Smooth muscle cell (in vitro differentiated cells): Measurements from ENCODE around the gene ZNF565. TPM values are rescaled to one million over a fixed set of nuclear protein-coding genes. Genes with fewer than 3 reads are reported as not detected.

Source experiments
- DNase-seq: peaks from one replicate; lab custom pipeline; 2025; ENCODE audit not compliant: unreplicated experiment; lab: John Stamatoyannopoulos, UW
- H2AFZ ChIP-seq: fragments of 200-600 bp; sonication (generic); 2 replicates; pipeline ENCODE4 v1.6.0; 2016; ENCODE audit warnings: antibody characterized with exemption, low read depth, mild to moderate bottlenecking
- H3F3A ChIP-seq: fragments of 200-600 bp; sonication (generic); 2 replicates; pipeline ENCODE4 v1.6.0; 2017; ENCODE audit warnings: antibody characterized with exemption, low read depth
- H3K27ac ChIP-seq: fragments of 200-600 bp; sonication (generic); 2 replicates; pipeline ENCODE4 v1.5.1; 2016; ENCODE audit warnings: low read depth, mild to moderate bottlenecking
- H3K27me3 ChIP-seq: fragments of 200-600 bp; sonication (generic); 2 replicates; pipeline ENCODE4 v1.6.1; 2016; ENCODE audit warnings: low read depth, mild to moderate bottlenecking
- H3K36me3 ChIP-seq: fragments of 200-600 bp; sonication (generic); 2 replicates; pipeline ENCODE4 v1.5.1; 2016; ENCODE audit warnings: low read depth
- H3K4me1 ChIP-seq: fragments of 200-600 bp; sonication (generic); 2 replicates; pipeline ENCODE4 v1.5.1; 2016; ENCODE audit warnings: low read depth
- H3K4me2 ChIP-seq: fragments of 200-600 bp; sonication (generic); 2 replicates; pipeline ENCODE4 v1.6.0; 2016; ENCODE audit warnings: mild to moderate bottlenecking
- H3K4me3 ChIP-seq: fragments of 200-600 bp; sonication (generic); 2 replicates; pipeline ENCODE4 v1.5.1; 2016; ENCODE audit warnings: mild to moderate bottlenecking
- H3K79me2 ChIP-seq: fragments of 200-600 bp; sonication (generic); 2 replicates; pipeline ENCODE4 v1.6.0; 2016; ENCODE audit warnings: low read depth, mild to moderate bottlenecking
- H3K9ac ChIP-seq: fragments of 200-600 bp; sonication (generic); 2 replicates; pipeline ENCODE4 v1.6.0; 2016; ENCODE audit warnings: low read depth
- H3K9me3 ChIP-seq: fragments of 200-600 bp; sonication (generic); replicated peaks from 2 replicates; pipeline ENCODE4 v1.5.1; 2016; ENCODE audit warnings: low read depth
- H4K20me1 ChIP-seq: fragments of 200-600 bp; sonication (generic); 2 replicates; pipeline ENCODE4 v1.6.0; 2016; ENCODE audit warnings: low read depth
- CTCF ChIP-seq: fragments of 200-600 bp; sonication (generic); IDR thresholded peaks from 2 replicates; pipeline ENCODE4 v1.5.1; 2017; ENCODE audit warnings: borderline replicate concordance, mild to moderate bottlenecking, antibody characterized with exemption; ENCODE audit not compliant: insufficient read depth, poor library complexity, severe bottlenecking
- WGBS: methylation state at CpG from one replicate; pipeline ENCODE4 v1.1.7; 2016; ENCODE audit warnings: low lambda C conversion rate; 5-methylcytosine and 5-hydroxymethylcytosine counted together
- polyA plus RNA-seq: library from polyadenylated mRNA; unstranded; fragments of >200 nt; fragmentation: Nextera tagmentation; extraction: Ambion mirVana; gene quantifications from 2 replicates; pipeline ENCODE4 v1.2.1, GENCODE V29; 2016
- total RNA-seq: library from RNA; depleted of rRNA; stranded (reverse); fragments of >200 nt; gene quantifications from 2 replicates; pipeline ENCODE4 v1.2.3, GENCODE V29; 2014

The ZNF565 gene
- total and polyA plus RNA-seq, 2 experiments from 2014 or later, result 4.5 to 4.7 TPM

GRCh38 chr19:36151144-36152018 is 63.1 kb downstream of the ZNF565 start:
- TF ChIP-seq CTCF, result no peak
- DNase-seq, result no peak
- Histone ChIP-seq H3K9ac (no peak overlapping the region), H3F3A (no peaks in the 10 kb centered on the region), H3K27me3 (no peaks in the 10 kb centered on the region), H3K4me2 (no peak overlapping the region), H3K79me2 (no peaks in the 10 kb centered on the region), H3K4me3 (no peak overlapping the region), H4K20me1 (peaks cover 51% of the 10 kb centered on the region), H3K36me3 (peaks cover 6% of the 10 kb centered on the region), H3K4me1 (no peaks in the 10 kb centered on the region), H3K9me3 (no peaks in the 10 kb centered on the region), H2AFZ (no peak overlapping the region), H3K27ac (no peak overlapping the region)
- 93% methylated on average over 39 of the region's 47 CpGs for WGBS

GRCh38 chr19:36150586-36150985 is 63.9 kb downstream of the ZNF565 start:
- no peak for DNase-seq
- no peak overlapping the region for H3K4me3 ChIP-seq
- TF ChIP-seq CTCF, result no peak
- no peak overlapping the region for H2AFZ ChIP-seq
- no peaks in the 10 kb centered on the region for H3K4me1 ChIP-seq
- no peak overlapping the region for H3K4me2 ChIP-seq
- H3K27ac ChIP-seq, result no peak overlapping the region
- peaks cover 58% of the 10 kb centered on the region for H4K20me1 ChIP-seq
- 92% methylated on average over 5 of the region's 5 CpGs for WGBS
- H3F3A ChIP-seq, result no peaks in the 10 kb centered on the region
- no peaks in the 10 kb centered on the region for H3K9me3 ChIP-seq
- H3K9ac ChIP-seq, result no peak overlapping the region
- peaks cover 4% of the 10 kb centered on the region for H3K79me2 ChIP-seq
- no peaks in the 10 kb centered on the region for H3K27me3 ChIP-seq
- H3K36me3 ChIP-seq, result peaks cover 6% of the 10 kb centered on the region

- H2AFZ ChIP-seq, result no peak overlapping the region
- no peak overlapping the region for H3K4me2 ChIP-seq
- 93% methylated on average over 13 of the region's 13 CpGs for WGBS
- H3F3A ChIP-seq, result no peaks in the 10 kb centered on the region
- peaks cover 6% of the 10 kb centered on the region for H3K36me3 ChIP-seq
- peaks cover 58% of the 10 kb centered on the region for H4K20me1 ChIP-seq
- H3K9me3 ChIP-seq, result no peaks in the 10 kb centered on the region
- H3K27me3 ChIP-seq, result no peaks in the 10 kb centered on the region
- no peak overlapping the region for H3K9ac ChIP-seq
- no peak overlapping the region for H3K27ac ChIP-seq
- no peaks in the 10 kb centered on the region for H3K4me1 ChIP-seq
- no peak for TF ChIP-seq CTCF
- no peak overlapping the region for H3K4me3 ChIP-seq
- DNase-seq, result no peak
- H3K79me2 ChIP-seq, result peaks cover 4% of the 10 kb centered on the region
Observed at GRCh38 chr19:36149673-36150406, 64.6 kb downstream of the ZNF565 start.
